ENCODE data around the gene CPT2.

The CPT2 gene

DNA sequence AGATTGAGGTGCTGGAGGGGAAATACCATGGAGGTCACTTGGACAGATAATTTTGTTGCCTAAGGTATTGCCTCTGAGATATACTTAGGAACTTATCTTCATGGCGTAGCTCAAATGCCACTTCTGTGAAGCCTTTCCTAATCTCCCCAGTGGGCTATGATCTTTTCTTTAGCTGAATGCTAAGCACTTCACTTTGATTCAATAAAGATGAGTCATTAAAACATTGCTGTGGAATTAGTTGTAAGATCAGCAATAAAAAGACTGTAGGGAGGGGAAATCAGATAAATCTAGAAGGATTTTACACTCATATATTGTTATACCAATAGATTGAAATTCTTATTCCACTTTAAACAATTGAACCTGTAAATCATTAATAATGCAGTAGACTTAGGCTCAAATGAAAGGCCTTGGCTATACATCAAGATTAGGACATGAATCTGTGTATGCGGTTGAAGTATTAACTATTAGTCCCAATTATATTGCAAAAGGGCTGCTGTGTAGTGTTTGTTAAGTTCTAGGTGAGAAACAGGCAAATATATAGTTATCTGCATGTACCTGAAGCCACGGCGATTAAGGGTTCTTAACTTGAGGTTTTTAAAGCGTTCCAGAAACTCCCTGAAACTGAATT, 60.9 kb downstream of the CPT2 start:
- H3K9me3 Mint-ChIP-seq (ENCODE audit: low read depth): no peaks in the 10 kb centered on the region
- H3K4me1 Mint-ChIP-seq (ENCODE audit: low read depth): no peaks in the 10 kb centered on the region
- no peaks in the 10 kb centered on the region for H3K27me3 Mint-ChIP-seq
- H3K27ac Mint-ChIP-seq: no peak overlapping the region
- H3K36me3 Mint-ChIP-seq: peaks cover 30% of the 10 kb centered on the region
- H3K4me3 Mint-ChIP-seq: no peak overlapping the region

DNA sequence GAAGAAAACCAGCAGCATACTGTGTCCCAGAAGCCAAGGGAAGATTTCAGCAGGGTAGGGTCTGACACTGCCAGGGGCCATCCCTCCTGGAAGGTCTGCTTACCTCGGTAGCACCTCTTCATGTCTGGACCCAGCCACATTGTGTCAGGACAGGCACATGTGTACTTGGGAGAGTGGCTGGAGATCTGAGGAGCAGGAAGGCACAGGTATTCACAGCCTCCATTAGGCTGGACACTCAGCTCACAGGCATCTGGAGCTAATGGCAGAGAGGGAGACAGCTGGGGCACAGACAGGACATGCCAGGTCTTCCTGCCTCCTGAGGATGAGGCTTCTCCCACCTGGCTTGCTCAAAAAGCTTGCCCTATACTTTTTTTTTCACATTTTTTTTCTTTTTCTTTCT, 61.6 kb downstream of the CPT2 start:
- Mint-ChIP-seq H3K4me3 (no peak overlapping the region), H3K36me3 (peaks cover 34% of the 10 kb centered on the region), H3K4me1 (ENCODE audit: low read depth) (no peaks in the 10 kb centered on the region), H3K27me3 (no peaks in the 10 kb centered on the region), H3K9me3 (ENCODE audit: low read depth) (no peaks in the 10 kb centered on the region), H3K27ac (no peak overlapping the region)

GRCh38 chr1:53259932-53260331, 63.3 kb downstream of the CPT2 start:
- H3K27me3 Mint-ChIP-seq: no peaks in the 10 kb centered on the region
- no peak overlapping the region for H3K27ac Mint-ChIP-seq
- no peaks in the 10 kb centered on the region for H3K4me1 Mint-ChIP-seq (ENCODE audit: low read depth)
- H3K4me3 Mint-ChIP-seq: no peak overlapping the region
- no peaks in the 10 kb centered on the region for H3K9me3 Mint-ChIP-seq (ENCODE audit: low read depth)
- peaks cover 40% of the 10 kb centered on the region for H3K36me3 Mint-ChIP-seq

DNA sequence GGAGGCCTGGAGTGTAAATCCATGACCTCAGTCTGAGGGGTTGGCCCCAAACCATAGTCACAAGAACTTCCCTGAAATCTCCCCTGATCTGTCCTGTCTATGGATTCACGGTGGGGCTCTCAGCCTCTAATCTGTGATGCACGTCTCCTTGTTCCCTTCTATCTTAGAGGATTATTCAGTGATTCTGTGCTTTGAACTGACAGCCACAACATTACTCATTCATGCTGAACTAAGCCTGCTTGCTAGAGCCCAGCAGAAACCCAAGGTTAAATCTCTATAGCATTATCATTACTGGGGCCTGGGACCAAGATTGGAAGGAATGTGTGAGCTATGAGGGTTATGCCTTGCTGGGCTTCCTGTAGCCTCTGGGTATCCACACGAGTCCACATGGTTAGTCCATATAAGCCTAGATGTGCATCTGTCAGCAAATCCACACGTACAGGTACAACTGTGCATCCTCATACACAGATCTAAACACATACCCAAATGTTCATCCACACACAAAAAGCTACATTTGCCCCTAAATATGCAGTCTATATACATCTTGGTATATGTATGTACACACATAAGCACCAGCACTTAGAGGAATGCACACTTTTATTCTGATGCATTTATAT, 64.1 kb downstream of the CPT2 start:
- no peak overlapping the region for H3K27ac Mint-ChIP-seq
- peaks cover 48% of the 10 kb centered on the region for H3K36me3 Mint-ChIP-seq
- no peak overlapping the region for H3K4me3 Mint-ChIP-seq

DNA sequence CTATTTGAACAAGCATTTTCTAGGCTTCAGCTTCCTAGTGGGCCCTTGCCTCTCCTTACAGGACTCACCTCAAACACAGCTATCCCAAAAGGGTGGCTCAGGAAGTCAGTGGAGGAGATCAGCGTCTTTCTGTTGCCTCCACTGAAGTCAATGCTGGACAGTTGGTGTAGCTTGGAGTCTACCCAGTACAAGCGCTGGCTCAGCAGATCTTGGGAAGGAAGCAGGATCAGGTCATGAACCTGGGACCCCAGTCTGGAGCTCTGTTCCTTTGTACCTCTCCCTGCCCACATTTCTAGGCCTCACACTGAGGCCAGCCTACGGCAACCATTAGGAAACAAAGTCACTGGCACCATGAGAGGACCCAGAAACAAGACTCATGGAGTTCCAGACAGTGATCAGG, 65.4 kb downstream of the CPT2 start:
- Mint-ChIP-seq H3K27me3 (no peaks in the 10 kb centered on the region), H3K4me3 (no peak overlapping the region), H3K36me3 (peaks cover 47% of the 10 kb centered on the region), H3K9me3 (ENCODE audit: low read depth) (no peaks in the 10 kb centered on the region), H3K4me1 (ENCODE audit: low read depth) (no peaks in the 10 kb centered on the region), H3K27ac (no peak overlapping the region)

More for the DNA sequence above, 64.1 kb downstream of the CPT2 start:
- H3K9me3 Mint-ChIP-seq (ENCODE audit: low read depth): no peaks in the 10 kb centered on the region
- no peaks in the 10 kb centered on the region for H3K27me3 Mint-ChIP-seq
- H3K4me1 Mint-ChIP-seq (ENCODE audit: low read depth): no peaks in the 10 kb centered on the region
